ENCODE data around the gene CNNM2.
"Not testable (repeated sequence)": the region's sequence is repeated elsewhere in the genome, so short reads cannot be mapped to it uniquely, and the experiment has no call there.

The CNNM2 gene

GRCh38 chr10:103062854-103063590 is 144.9 kb downstream of the CNNM2 start:
- H3K4me3 ChIP-seq (ENCODE audit: control insufficient read depth, low read depth, low read length), result no peak overlapping the region
- no peak for TF ChIP-seq CTCF (conservative IDR thresholded peaks at IDR 0.05; ENCODE audit: control insufficient read depth, insufficient read depth, low read depth, low read length)
- DNase-seq (ENCODE audit: low read depth), result no peak

GRCh38 chr10:103064956-103065355 is 146.9 kb downstream of the CNNM2 start:
- no peak for TF ChIP-seq CTCF (conservative IDR thresholded peaks at IDR 0.05; ENCODE audit: control insufficient read depth, insufficient read depth, low read depth, low read length)
- no peak overlapping the region for H3K4me3 ChIP-seq (ENCODE audit: control insufficient read depth, low read depth, low read length)
- peak; percentile 18 for DNase-seq (ENCODE audit: low read depth)

GRCh38 chr10:103066141-103067098 is 148.3 kb downstream of the CNNM2 start:
- TF ChIP-seq CTCF (conservative IDR thresholded peaks at IDR 0.05; ENCODE audit: control insufficient read depth, insufficient read depth, low read depth, low read length), result no peak
- no peak for DNase-seq (ENCODE audit: low read depth)
- H3K4me3 ChIP-seq (ENCODE audit: control insufficient read depth, low read depth, low read length), result no peak overlapping the region

GRCh38 chr10:103067099-103067477 is 149.0 kb downstream of the CNNM2 start:
- not testable (repeated sequence) for H3K4me3 ChIP-seq (ENCODE audit: control insufficient read depth, low read depth, low read length); DNase-seq (ENCODE audit: low read depth)

- DNase-seq (ENCODE audit: low read depth), result no peak
- no peak for TF ChIP-seq CTCF (conservative IDR thresholded peaks at IDR 0.05; ENCODE audit: control insufficient read depth, insufficient read depth, low read depth, low read length)
- no peak overlapping the region for H3K4me3 ChIP-seq (ENCODE audit: control insufficient read depth, low read depth, low read length)
Measured at GRCh38 chr10:103067484-103067883, 149.4 kb downstream of the CNNM2 start.

GRCh38 chr10:103067956-103068355 is 149.9 kb downstream of the CNNM2 start:
- no peak for TF ChIP-seq CTCF (conservative IDR thresholded peaks at IDR 0.05; ENCODE audit: control insufficient read depth, insufficient read depth, low read depth, low read length)

More at GRCh38 chr10:103067956-103068355, 149.9 kb downstream of the CNNM2 start:
- H3K4me3 ChIP-seq (ENCODE audit: control insufficient read depth, low read depth, low read length), result no peak overlapping the region
- DNase-seq (ENCODE audit: low read depth), result peak; percentile 56
